GM15510 (cell line): Measurements from ENCODE around the gene SLC41A3.

ENCODE experiments used
- POLR2A ChIP-seq: IDR thresholded peaks from 3 replicates; pipeline ENCODE4 v1.6.1; 2011; ENCODE audit warnings: borderline replicate concordance; ENCODE audit not compliant: insufficient read length; ENCODE audit errors: extremely low read depth

SLC41A3 gene

GRCh38 chr3:126104742-126105605 lies 21.1 kb upstream of the SLC41A3 start:
- no peak for TF ChIP-seq POLR2A

DNA sequence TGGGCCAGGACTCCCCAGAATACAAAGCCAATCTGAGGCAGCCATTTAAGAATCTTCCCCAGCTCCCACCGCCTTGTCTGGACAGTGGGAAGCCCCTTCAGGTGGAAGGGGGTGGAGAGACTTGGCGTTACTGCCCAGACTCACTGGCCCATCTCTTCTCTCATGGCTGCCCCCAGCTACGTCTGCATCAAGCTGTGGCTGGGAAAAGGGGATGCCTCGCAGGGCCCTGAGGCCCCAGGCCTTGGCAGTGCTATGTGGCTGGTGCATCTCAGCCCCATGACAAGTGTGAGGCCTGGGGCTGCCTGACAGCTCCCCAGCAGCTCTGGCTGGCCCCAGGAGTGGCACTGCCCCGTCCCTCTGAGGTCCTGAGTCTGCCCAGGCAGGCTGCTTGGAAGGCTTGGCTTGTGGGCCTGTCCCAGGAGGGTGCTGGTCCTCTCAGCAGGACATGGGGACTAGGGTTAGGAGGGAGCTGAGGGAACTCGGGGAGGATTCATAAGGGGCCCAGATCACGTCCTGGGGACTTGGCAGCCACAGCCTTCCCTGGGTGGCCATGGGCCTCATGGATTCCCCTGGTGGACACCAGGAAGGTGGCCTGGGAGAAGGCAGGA lies 20.2 kb upstream of the SLC41A3 start:
- TF ChIP-seq POLR2A: no peak

DNA sequence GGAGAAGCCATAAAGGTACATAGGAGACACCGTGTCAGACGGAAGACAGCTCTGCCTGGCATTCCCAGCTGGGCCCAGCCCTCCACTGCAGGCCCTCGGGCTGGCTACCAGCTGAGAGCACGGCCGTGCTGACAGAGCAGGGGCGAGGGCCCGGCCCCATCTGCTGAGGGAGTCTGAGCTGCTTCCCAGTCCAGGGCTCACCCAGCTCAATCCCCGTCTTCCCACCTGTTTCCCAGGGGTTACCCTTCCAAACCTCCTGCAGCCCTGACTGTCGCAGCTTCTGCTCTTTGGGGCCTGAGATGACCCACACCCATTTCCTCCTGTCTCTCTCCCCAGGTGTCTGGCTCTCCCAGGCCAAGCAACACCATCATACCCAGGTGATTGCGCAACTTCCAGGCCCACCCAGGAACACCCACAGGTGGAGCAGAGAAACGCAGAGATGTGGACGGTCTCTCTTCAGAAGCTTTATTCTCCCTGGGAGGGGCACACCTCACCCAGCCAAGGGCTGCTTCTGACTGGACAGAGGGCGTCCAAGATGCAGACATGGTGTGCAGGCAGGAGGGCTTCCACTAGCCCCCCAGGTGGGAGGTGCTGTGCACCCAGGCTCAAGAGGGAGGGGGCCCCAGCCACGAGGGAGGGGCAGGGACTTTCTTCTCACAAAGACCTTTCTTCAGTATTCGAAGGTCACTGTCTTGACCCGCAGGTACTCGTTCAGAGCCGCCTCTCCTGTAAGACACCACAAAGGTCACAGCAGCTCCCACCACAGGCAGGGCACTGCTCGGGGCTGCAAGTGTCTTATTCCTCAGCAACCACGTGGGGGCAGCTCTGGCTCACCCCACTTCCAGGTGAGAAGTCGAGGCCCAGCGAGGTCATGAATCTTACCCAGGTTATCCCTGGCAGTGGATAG lies 19.4 kb upstream of the SLC41A3 start:
- no peak for TF ChIP-seq POLR2A

DNA sequence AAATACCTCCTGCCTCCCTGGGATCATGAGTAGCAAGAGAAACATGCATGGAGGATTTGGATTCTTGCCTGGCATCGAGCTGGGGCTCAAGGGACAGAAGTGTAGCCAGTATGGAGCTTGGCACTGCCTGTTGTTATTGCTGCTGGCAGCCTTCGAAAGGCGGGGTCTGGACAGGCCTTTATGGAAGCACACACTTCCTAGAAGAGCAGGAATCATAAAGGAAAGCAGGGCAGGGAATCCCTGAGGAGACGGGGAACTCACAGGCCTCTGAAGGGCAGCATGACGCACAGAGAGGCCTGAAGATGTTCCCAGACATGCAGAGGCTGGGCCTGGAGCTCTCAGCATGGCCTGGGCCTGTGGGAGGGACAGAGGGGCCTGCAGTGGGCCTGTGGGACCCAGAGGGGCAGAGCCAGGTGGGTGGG lies 18.6 kb upstream of the SLC41A3 start:
- no peak for TF ChIP-seq POLR2A

GRCh38 chr3:126102011-126102410 lies 18.1 kb upstream of the SLC41A3 start:
- no peak for TF ChIP-seq POLR2A

DNA sequence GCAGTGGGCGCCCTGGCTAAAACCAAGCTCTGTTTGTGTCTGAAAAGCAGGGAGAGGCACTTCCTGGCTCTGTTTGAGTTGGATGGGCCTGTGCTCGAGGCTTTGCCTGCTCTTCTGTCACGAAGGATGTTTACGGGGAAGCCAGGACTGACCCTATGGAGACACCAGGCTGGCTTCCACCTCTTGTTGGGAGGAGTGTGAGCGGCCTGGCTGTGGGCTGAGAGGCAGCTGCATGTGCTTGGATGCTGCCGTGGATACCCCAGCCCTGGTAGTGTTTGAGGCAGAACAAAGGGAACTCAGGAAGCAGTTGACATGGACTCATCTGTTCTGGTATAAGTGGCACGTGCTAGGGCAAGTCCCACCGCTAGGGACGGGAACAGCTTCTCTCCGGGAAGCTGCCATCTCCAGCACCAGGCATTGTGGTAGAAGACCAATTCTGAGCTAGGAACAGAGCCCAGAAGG lies 17.6 kb upstream of the SLC41A3 start:
- no peak for TF ChIP-seq POLR2A

GRCh38 chr3:126100634-126101301 lies 16.8 kb upstream of the SLC41A3 start:
- TF ChIP-seq POLR2A: no peak

- TF ChIP-seq POLR2A: no peak
Observed at GRCh38 chr3:126100269-126100633, 16.3 kb upstream of the SLC41A3 start.

GRCh38 chr3:126098391-126098858 lies 14.5 kb upstream of the SLC41A3 start:
- TF ChIP-seq POLR2A: no peak

- TF ChIP-seq POLR2A: no peak
Observed at GRCh38 chr3:126097801-126098200, 13.9 kb upstream of the SLC41A3 start.

GRCh38 chr3:126087552-126088175 lies 3.7 kb upstream of the SLC41A3 start:
- TF ChIP-seq POLR2A: no peak

DNA sequence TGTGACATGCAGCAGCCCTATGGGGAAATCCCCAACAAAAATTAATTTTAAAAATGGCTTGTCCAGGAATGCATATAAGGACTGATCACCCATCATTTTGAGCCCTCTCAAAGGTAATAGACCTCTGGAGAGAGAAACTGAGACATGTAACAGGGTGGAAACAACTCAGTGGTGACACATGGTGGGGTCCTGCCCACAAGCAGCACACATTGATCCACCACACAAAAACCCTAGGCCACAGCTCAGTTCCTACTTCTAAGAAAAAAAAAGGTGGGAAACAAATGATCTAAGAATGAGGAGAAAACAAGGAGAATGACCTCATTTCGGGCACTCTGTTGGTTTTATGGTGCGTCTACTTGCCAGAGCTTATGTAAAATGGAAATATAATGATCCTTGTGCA lies 1.9 kb upstream of the SLC41A3 start:
- no peak for TF ChIP-seq POLR2A

GRCh38 chr3:126085276-126085675 lies 1.4 kb upstream of the SLC41A3 start:
- TF ChIP-seq POLR2A: no peak

DNA sequence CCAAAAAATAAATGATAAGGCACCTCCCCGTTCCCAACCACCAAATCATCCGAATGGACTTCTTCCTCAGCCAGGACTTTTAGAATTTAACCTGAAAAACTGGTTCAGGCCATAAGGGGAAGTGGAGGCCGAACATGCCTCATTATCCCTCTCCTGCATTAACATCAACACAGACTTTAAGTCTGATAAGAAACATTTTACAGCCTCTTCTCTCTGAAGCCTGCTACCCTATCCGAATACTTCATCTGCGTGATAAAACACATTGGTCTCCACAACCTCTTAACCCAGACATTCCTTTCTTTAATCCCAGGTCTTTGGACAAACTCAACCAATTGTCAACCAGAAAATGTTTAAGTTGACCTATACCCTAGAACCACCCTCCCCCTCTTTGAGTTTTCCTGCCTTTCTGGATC lies 850 bp upstream of the SLC41A3 start:
- no peak for TF ChIP-seq POLR2A
